ENCODE results near the gene C6orf47.

C6orf47 gene

DNA sequence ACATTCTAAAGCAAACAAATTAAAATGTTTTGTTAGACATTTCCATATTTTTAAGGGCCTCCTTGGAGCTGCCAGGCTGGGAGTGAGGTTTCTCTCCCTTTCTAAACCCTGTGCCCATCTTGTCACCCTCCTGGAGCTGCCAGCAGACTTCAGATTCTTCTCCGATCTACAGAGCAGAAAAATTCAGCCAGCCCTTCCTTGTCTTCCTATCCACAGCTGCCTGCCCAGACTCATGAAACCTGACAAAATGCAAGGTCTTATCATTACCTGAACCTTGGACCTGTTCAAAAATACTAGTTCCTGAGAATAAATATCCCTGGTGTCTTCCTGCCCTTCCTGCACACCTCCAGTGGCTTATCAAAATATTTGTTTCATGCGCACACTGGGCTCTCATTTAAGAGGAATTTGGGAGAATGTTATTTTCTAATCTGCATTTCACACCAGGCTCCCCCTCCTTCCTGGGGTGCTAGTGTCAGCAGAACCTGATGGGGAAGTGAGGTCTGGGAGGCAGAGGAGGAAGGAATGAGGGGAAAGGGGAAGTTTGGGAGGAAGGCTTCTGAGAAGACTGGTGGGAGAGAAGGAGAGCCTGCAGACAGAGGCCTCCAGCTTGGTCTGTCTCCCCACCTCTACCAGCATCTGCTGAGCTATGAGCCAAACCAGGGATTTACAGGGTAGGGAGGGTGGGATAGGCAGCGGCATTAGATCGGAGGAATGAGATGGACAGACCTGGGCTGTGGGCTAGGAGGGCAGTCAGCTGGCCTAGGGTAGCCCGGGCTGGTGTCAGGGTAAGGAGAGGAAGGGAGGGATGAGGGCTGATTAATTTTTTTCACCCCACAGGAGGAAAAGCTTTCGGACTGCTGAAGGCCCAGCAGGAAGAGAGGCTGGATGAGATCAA is 45.6 kb downstream of the C6orf47 start, which contains the start of gene AIF1:
TSS of gene AIF1 (plus strand) at position 551 of the 895 bp plus-strand sequence. CDS start at position 647, 96 bp downstream.
- no peak for DNase-seq (ENCODE audit: low spot score)

DNA sequence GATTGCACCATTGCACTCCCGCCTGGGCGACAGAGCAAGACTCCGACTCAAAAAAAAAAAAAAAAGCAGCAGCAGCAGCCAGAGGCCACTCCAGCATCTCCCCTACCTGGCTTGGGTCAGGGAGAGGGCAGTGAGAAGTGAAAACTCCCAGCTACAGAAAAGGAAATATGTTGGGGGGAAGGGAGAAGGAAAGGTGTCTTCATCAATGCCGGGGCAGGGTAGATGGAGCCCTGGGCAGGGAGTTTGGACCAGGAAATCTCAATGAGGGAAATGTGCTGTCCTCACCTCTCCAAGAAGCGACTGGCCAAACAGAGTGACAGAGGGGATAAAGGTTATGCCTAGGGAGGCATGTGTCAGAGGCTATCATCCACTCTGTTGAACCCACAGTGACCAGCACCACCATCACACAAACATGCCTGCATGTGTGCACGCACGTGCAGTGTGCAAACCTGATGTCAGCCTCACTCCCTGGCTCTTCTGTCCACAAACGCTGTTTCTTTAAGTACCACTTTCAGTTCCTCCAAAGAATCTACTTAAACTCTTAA is 46.4 kb downstream of the C6orf47 start:
- DNase-seq (ENCODE audit: low spot score) = no peak

- no peak for DNase-seq (ENCODE audit: low spot score)
Measured at GRCh38 chr6:31610968-31611367, 49.6 kb downstream of the C6orf47 start.

- DNase-seq (ENCODE audit: low spot score) = no peak
Measured at GRCh38 chr6:31609519-31610406, 50.8 kb downstream of the C6orf47 start.
